ENCODE data around the gene RHBG.

- TF ChIP-seq PPARA (CRISPR knock-in tag; IDR thresholded peaks at IDR 0.05; ENCODE audit: borderline replicate concordance) (no peak), POU6F1 (CRISPR knock-in tag; IDR thresholded peaks at IDR 0.05; ENCODE audit: borderline replicate concordance, low read depth) (no peak)
Observed at GRCh38 chr1:156428746-156429288, 59.8 kb downstream of the RHBG start.

Measured in SK-N-SH treated with all-trans-retinoic acid at 6 μM for 48 hours (cell line).